ENCODE results near the gene KRTAP10-6. TPM values are rescaled to one million over a fixed set of nuclear protein-coding genes. Genes with fewer than 3 reads are reported as not detected.

KRTAP10-6 gene
- polyA plus RNA-seq, 1 of the 3 experiments (the other 2 are of a cell fraction) = not detected

- no peak for DNase-seq
- Histone ChIP-seq H3K4me2 (no peak overlapping the region), H3K9me2 (no peaks in the 10 kb centered on the region), H3K9ac (no peak overlapping the region), H3K4me3 (ENCODE audit: low read depth in 2 of 2, low read length in 1 of 2) (no peak overlapping the region), H3K27ac (ENCODE audit: low read depth in 2 of 2, low read length in 1 of 2) (no peak overlapping the region), H3K27me3 (ENCODE audit: insufficient read depth) (peaks cover 50% of the 10 kb centered on the region), H3K9me3 (no peaks in the 10 kb centered on the region), H3K79me2 (ENCODE audit: insufficient read depth) (no peaks in the 10 kb centered on the region), H3K4me1 (ENCODE audit: control insufficient read depth in 1 of 2, insufficient read depth in 2 of 2, low read depth in 1 of 2, low read length in 1 of 2) (no peaks in the 10 kb centered on the region), H4K20me1 (ENCODE audit: insufficient read depth) (no peaks in the 10 kb centered on the region), H2AFZ (ENCODE audit: low read depth) (no peak overlapping the region), H3K36me3 (replicated peaks in 1 of 2; ENCODE audit: control insufficient read depth in 1 of 2, insufficient read depth in 2 of 2, low read length in 1 of 2) (no peaks in the 10 kb centered on the region), H3F3A (replicated peaks; ENCODE audit: insufficient read depth) (no peaks in the 10 kb centered on the region)
- TF ChIP-seq JUND (IDR thresholded peaks at IDR 0.05) = no peak
- no peak for TF ChIP-seq TEAD4 (IDR thresholded peaks at IDR 0.05; ENCODE audit: borderline replicate concordance, insufficient read depth)
- TF ChIP-seq RAD21 (IDR thresholded peaks at IDR 0.05; ENCODE audit: low read length) = no peak
- TF ChIP-seq EP300 (IDR thresholded peaks at IDR 0.05; ENCODE audit: borderline replicate concordance in 1 of 2, low read depth in 1 of 2, low read length in 1 of 2) = no peak
- TF ChIP-seq FOXM1 (IDR thresholded peaks at IDR 0.05; ENCODE audit: low read depth) = no peak
- no peak for TF ChIP-seq GABPA (IDR thresholded peaks at IDR 0.05; ENCODE audit: low read depth)
- 0% methylated on average over 2 of the region's 12 CpGs for WGBS (ENCODE audit: low lambda C conversion rate)
- ChIA-PET CTCF (no interaction called here), POLR2A (no interaction called here)
Observed at GRCh38 chr21:44569861-44570517, 22.3 kb downstream of the KRTAP10-6 start.

GRCh38 chr21:44568667-44569556 is 23.4 kb downstream of the KRTAP10-6 start:
- H3K79me2 ChIP-seq (ENCODE audit: insufficient read depth) = no peaks in the 10 kb centered on the region
- WGBS (ENCODE audit: low lambda C conversion rate) = 41% methylated on average over 20 of the region's 27 CpGs
- no peak overlapping the region for H3K9ac ChIP-seq
- H3K9me3 ChIP-seq = no peaks in the 10 kb centered on the region
- POLR2A ChIA-PET = no interaction called here
- no peaks in the 10 kb centered on the region for H3K36me3 ChIP-seq (replicated peaks in 1 of 2; ENCODE audit: control insufficient read depth in 1 of 2, insufficient read depth in 2 of 2, low read length in 1 of 2)
- CTCF ChIA-PET = no interaction called here
- H3K27ac ChIP-seq (ENCODE audit: low read depth in 2 of 2, low read length in 1 of 2) = no peak overlapping the region
- no peak for TF ChIP-seq FOXM1 (IDR thresholded peaks at IDR 0.05; ENCODE audit: low read depth)
- TF ChIP-seq POLR2AphosphoS5 (IDR thresholded peaks at IDR 0.05; ENCODE audit: low read depth, low read length) = no peak
- TF ChIP-seq NFIC (IDR thresholded peaks at IDR 0.05; ENCODE audit: borderline replicate concordance) = no peak
- no peak for TF ChIP-seq MXI1 (IDR thresholded peaks at IDR 0.05; ENCODE audit: low read depth, low read length)
- TF ChIP-seq RXRA (IDR thresholded peaks at IDR 0.05; ENCODE audit: borderline replicate concordance, low read depth) = no peak
- no peak for DNase-seq
- H3K27me3 ChIP-seq (ENCODE audit: insufficient read depth) = peaks cover 41% of the 10 kb centered on the region
- H3K4me2 ChIP-seq = no peak overlapping the region
- H2AFZ ChIP-seq (ENCODE audit: low read depth) = no peak overlapping the region
- no peak overlapping the region for H3K4me3 ChIP-seq (ENCODE audit: low read depth in 2 of 2, low read length in 1 of 2)
- H3F3A ChIP-seq (replicated peaks; ENCODE audit: insufficient read depth) = no peaks in the 10 kb centered on the region
- H3K9me2 ChIP-seq = no peaks in the 10 kb centered on the region
- H4K20me1 ChIP-seq (ENCODE audit: insufficient read depth) = no peaks in the 10 kb centered on the region
- H3K4me1 ChIP-seq (ENCODE audit: control insufficient read depth in 1 of 2, insufficient read depth in 2 of 2, low read depth in 1 of 2, low read length in 1 of 2) = no peaks in the 10 kb centered on the region

GRCh38 chr21:44568261-44568660 is 24.0 kb downstream of the KRTAP10-6 start:
- H3K4me2 ChIP-seq = no peak overlapping the region
- no peak for DNase-seq
- H3K9me2 ChIP-seq = no peaks in the 10 kb centered on the region
- no peaks in the 10 kb centered on the region for H3K36me3 ChIP-seq (replicated peaks in 1 of 2; ENCODE audit: control insufficient read depth in 1 of 2, insufficient read depth in 2 of 2, low read length in 1 of 2)
- ChIA-PET POLR2A (no interaction called here), CTCF (no interaction called here)
- H3K9me3 ChIP-seq = no peaks in the 10 kb centered on the region
- no peaks in the 10 kb centered on the region for H3F3A ChIP-seq (replicated peaks; ENCODE audit: insufficient read depth)
- 35% methylated on average over 9 of the region's 12 CpGs for WGBS (ENCODE audit: low lambda C conversion rate)
- H3K4me1 ChIP-seq (ENCODE audit: control insufficient read depth in 1 of 2, insufficient read depth in 2 of 2, low read depth in 1 of 2, low read length in 1 of 2) = no peaks in the 10 kb centered on the region
- TF ChIP-seq USF2 (IDR thresholded peaks at IDR 0.05; ENCODE audit: borderline replicate concordance, low read depth, low read length) = no peak
- no peaks in the 10 kb centered on the region for H4K20me1 ChIP-seq (ENCODE audit: insufficient read depth)
- H3K27me3 ChIP-seq (ENCODE audit: insufficient read depth) = peaks cover 38% of the 10 kb centered on the region
- no peaks in the 10 kb centered on the region for H3K79me2 ChIP-seq (ENCODE audit: insufficient read depth)
- no peak overlapping the region for H3K27ac ChIP-seq (ENCODE audit: low read depth in 2 of 2, low read length in 1 of 2)
- H3K9ac ChIP-seq = no peak overlapping the region
- H2AFZ ChIP-seq (ENCODE audit: low read depth) = no peak overlapping the region
- H3K4me3 ChIP-seq (ENCODE audit: low read depth in 2 of 2, low read length in 1 of 2) = no peak overlapping the region
